ENCODE results near the gene ZNF280A.

DNA sequence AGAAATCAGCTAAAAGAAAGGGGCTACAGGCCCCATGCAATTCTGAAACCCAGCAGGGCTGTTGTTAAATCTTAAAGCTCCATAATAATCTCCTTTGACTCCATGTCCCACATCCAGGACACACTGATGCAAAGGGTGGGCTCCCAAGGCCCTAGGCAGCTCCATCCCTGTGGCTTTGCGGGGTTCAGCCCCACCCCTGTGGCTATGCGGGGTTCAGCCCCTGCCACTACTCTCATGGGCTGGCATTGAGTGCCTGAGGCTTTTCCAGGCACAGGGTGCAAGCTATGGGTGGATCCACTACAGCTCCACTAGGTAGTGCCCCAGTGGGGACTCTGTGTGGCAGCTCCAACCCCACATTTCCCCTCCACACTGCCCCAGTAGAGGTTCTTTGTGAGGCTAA lies 8.7 kb upstream of the ZNF280A start:
- TF ChIP-seq NFIC (IDR thresholded peaks at IDR 0.05) (no peak), CEBPB (IDR thresholded peaks at IDR 0.05) (no peak)

All from Ishikawa (cell line).